Stomach (tissue), 9 donors: Measurements from ENCODE around the gene GRIN2B. TPM values are rescaled to one million over a fixed set of nuclear protein-coding genes. Genes with fewer than 3 reads are reported as not detected.

Experiments used
- DNase-seq, 2 donors: peaks; one replicate each; pipeline versions ENCODE4 v3.0.0 to v3.0.0-alpha.2; 2013 to 2019
- H3K27ac ChIP-seq, 5 donors: fragments of 200-600 bp in 4 of 5; sonication (generic) in 4 of 5; one replicate each; pipeline ENCODE4 v1.5.1; 2013 to 2019; ENCODE audit warnings: mild to moderate bottlenecking in 1 of 5, moderate library complexity in 1 of 5
- H3K27me3 ChIP-seq, 3 donors: fragments of 200-600 bp; sonication (generic); one replicate each; pipeline ENCODE4 v1.5.1; 2017 to 2019; ENCODE audit warnings: mixed run types in 1 of 3
- H3K36me3 ChIP-seq, 4 donors: fragments of 200-600 bp; sonication (generic); 1 replicate in 3 of 4; 2 replicates in 1 of 4; pipeline ENCODE4 v1.5.1; 2016 to 2019
- H3K4me1 ChIP-seq, 4 donors: fragments of 200-600 bp; sonication (generic); one replicate each; pipeline ENCODE4 v1.5.1; 2016 to 2019
- H3K4me3 ChIP-seq, 4 donors: fragments of 200-600 bp; sonication (generic) in 3 of 4; one replicate each; pipeline ENCODE4 v1.5.1; 2016 to 2019; ENCODE audit warnings: mild to moderate bottlenecking in 1 of 4
- H3K9me3 ChIP-seq, 4 donors: fragments of 200-600 bp; sonication (generic); one replicate each; pipeline ENCODE4 v1.5.1; 2016 to 2019
- EP300 ChIP-seq: sonication (generic); formaldehyde crosslinking; IDR thresholded peaks from one replicate; pipeline ENCODE4 v1.6.1; 2017; ENCODE audit warnings: antibody characterized with exemption
- POLR2A ChIP-seq, 4 donors: fragments of 450-650 bp; IDR thresholded peaks; one replicate each; pipeline ENCODE4 v1.6.1; 2016; ENCODE audit warnings: antibody characterized with exemption in 4 of 4, control low read depth in 2 of 4, mild to moderate bottlenecking in 1 of 4, moderate library complexity in 1 of 4
- POLR2AphosphoS5 ChIP-seq, 3 donors: sonication (generic); formaldehyde crosslinking; IDR thresholded peaks; one replicate each; pipeline ENCODE4 v1.6.1; 2016; ENCODE audit warnings: antibody characterized with exemption in 3 of 3
- WGBS, 5 donors: extraction: QIAGEN DNeasy Blood & Tissue Kit in 3 of 5; methylation state at CpG; one replicate each; pipeline versions ENCODE4 v1.1.5 to v1.1.7; 2013 to 2018; 5-methylcytosine and 5-hydroxymethylcytosine counted together
- intact Hi-C: fragments of 100-400 bp; cut with DNase I; formaldehyde crosslinking; loops from one replicate; pipeline ENCODE4 v1.15.1; 2023; ENCODE audit warnings: low total_unique reads
- polyA plus RNA-seq, 3 donors: library from polyadenylated mRNA; stranded (reverse); fragments of 200-250 nt; gene quantifications; one replicate each; pipeline ENCODE4 v1.2.3, GENCODE V29; 2013
- total RNA-seq, 5 donors: library from RNA; depleted of rRNA; stranded (reverse); fragments of >200 nt; gene quantifications; one replicate each; pipeline versions ENCODE4 v1.1.0 to v1.2.3, GENCODE V29; 2014 to 2016
- TF ChIP-seq, protein P1 (sequence below), 7 experiments: fragments of 450-650 bp in 4 of 7; fragments of 200-600 bp in 3 of 7; sonication (generic) in 3 of 7; IDR thresholded peaks; one replicate each; pipeline ENCODE4 v1.5.1; 2016 to 2019; ENCODE audit warnings: antibody characterized with exemption in 7 of 7, control low read depth in 2 of 7, mild to moderate bottlenecking in 1 of 7
- donor health status: healthy with polysubstance abuse.
- donor health status: Bipolar disorder and iron deficiency.
- donor health status: healthy.

GRIN2B gene
- total and polyA plus RNA-seq, 8 donors: under 0.01 to 0.55 (median 0.23) TPM; not detected in 4

DNA sequence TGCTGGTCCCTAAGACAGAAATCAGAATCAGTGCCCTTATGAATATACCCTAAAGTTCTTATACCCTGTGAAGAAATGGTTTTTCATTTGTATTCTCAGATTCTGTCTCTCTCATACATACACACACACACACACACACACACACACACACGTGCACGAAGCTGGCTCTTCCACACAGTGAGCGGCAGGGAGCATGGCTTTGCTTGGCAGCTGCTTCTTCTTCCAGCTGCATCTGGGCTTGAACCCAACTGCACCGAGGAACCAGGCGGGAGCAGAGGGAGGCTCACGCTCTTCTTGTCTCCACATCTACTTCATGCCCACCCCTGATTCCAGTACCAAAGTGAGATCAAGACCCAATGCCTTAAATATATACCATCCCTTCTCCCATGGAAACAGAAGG, 19.4 kb downstream of the GRIN2B start:
- peak in 1 of 2 donors; percentile 5 for DNase-seq
- intact Hi-C loops: no loop called here
- Histone ChIP-seq H3K36me3 (no peaks in the 10 kb centered on the region), H3K27ac (no peak overlapping the region), H3K27me3 (peaks cover 0 to 14% (median 0%) of the 10 kb centered on the region in 3 donors), H3K9me3 (no peaks in the 10 kb centered on the region), H3K4me1 (no peaks in the 10 kb centered on the region), H3K4me3 (no peak overlapping the region)
- WGBS, 5 donors: 49 to 76% (median 70%) methylated on average over 6 of the region's 6 CpGs
- no peak for TF ChIP-seq POLR2A (IDR thresholded peaks at IDR 0.05)
- no peak for TF ChIP-seq POLR2AphosphoS5 (IDR thresholded peaks at IDR 0.05)
- no peak for TF ChIP-seq EP300
- TF ChIP-seq, protein P1, sequence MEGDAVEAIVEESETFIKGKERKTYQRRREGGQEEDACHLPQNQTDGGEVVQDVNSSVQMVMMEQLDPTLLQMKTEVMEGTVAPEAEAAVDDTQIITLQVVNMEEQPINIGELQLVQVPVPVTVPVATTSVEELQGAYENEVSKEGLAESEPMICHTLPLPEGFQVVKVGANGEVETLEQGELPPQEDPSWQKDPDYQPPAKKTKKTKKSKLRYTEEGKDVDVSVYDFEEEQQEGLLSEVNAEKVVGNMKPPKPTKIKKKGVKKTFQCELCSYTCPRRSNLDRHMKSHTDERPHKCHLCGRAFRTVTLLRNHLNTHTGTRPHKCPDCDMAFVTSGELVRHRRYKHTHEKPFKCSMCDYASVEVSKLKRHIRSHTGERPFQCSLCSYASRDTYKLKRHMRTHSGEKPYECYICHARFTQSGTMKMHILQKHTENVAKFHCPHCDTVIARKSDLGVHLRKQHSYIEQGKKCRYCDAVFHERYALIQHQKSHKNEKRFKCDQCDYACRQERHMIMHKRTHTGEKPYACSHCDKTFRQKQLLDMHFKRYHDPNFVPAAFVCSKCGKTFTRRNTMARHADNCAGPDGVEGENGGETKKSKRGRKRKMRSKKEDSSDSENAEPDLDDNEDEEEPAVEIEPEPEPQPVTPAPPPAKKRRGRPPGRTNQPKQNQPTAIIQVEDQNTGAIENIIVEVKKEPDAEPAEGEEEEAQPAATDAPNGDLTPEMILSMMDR (IDR thresholded peaks at IDR 0.05): no peak

DNA sequence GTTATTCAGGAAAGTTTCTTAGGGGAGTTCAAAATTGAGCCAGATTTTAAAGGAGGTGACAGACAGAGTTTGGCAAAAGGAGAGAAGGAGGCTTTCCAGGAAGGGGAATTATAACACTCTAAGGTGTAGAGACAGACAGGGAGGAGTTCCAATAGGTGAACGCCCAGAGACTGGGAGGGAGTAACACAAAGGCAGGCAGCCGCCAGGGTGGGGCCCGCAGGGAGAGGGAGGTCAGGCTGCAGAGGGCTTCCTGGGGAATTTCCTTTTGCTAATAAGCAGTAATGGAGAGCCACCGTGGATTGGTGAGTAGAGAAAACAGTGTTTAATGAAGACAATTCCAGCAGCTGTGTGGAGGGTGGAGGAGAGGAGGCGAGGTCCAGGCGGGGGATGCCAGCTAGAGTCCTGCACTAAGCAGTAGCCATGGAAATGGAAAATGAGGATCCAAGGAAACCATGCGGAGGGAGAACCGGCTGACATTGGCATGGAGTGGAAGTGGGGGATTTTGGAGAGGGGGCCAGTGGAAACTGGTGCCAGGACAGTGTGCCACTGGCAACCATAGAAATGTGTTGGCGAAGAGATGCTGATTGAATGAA, 22.2 kb downstream of the GRIN2B start:
- Histone ChIP-seq H3K4me1 (no peaks in the 10 kb centered on the region), H3K36me3 (no peaks in the 10 kb centered on the region), H3K27ac (no peak overlapping the region), H3K27me3 (peaks cover 0 to 14% (median 0%) of the 10 kb centered on the region in 3 donors), H3K9me3 (no peaks in the 10 kb centered on the region), H3K4me3 (no peak overlapping the region)
- intact Hi-C loops: no loop called here
- WGBS, 5 donors: 49 to 66% (median 56%) methylated on average over 9 of the region's 9 CpGs
- TF ChIP-seq POLR2AphosphoS5 (IDR thresholded peaks at IDR 0.05): no peak
- TF ChIP-seq POLR2A (IDR thresholded peaks at IDR 0.05): no peak
- TF ChIP-seq EP300: no peak
- TF ChIP-seq, protein P1 (IDR thresholded peaks at IDR 0.05): no peak
- peak in 1 of 2 donors; percentile 45 for DNase-seq

DNA sequence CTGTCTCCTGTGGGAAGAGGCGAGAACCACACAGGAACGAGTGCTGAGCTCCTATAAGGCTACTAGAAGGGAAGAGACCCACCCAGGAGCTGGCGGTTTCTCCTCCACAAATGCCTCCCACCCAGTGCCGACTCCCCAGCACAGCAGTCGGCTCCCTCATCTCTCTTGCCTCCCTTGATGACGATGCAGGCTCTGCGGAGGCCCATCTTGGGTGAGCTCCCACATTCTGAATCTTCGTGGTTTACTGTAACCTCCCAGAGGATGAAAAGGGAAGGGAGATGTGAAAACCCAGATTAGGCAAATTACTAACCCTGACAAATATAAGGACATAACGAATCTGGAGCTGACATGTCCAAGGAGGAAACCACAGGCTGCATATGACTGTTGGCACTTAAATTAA, 23.8 kb downstream of the GRIN2B start:
- 81 to 90% (median 86%) methylated on average over 9 of the region's 9 CpGs for WGBS, 5 donors

DNA sequence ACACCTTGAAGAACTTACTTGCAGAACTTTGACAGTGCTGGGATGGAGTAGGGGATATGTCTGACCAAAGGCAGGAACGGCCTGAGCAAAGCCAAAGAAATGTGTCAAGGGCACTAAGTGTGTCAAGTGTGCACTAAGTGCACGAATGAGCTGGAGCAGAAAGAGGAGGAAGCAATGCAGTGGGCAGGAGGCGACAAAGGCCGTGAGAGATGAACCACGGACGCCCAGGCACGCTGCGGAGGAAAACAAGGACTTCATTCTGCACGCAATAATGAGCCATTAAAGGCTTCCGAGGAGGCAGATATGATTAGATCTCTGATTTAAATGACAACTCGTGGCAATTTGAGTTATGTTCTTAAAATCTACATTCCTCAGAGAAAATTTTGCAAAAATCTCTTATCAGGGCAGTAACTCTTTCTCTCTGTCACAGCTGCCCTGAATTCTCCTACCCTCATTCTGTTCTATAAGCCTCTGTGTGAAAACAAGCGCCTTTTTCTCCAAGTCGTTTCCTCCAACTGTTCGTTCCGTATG, 25.3 kb downstream of the GRIN2B start:
- intact Hi-C loops: no loop called here
- H3K27ac ChIP-seq: no peak overlapping the region
- WGBS, 5 donors: 77 to 89% (median 87%) methylated on average over 15 of the region's 15 CpGs
- no peaks in the 10 kb centered on the region for H3K27me3 ChIP-seq
- no peaks in the 10 kb centered on the region for H3K4me1 ChIP-seq
- H3K4me3 ChIP-seq: no peak overlapping the region
- TF ChIP-seq POLR2A (IDR thresholded peaks at IDR 0.05) (no peak), EP300 (no peak), POLR2AphosphoS5 (IDR thresholded peaks at IDR 0.05) (no peak)
- TF ChIP-seq, protein P1 (IDR thresholded peaks at IDR 0.05): no peak
- H3K36me3 ChIP-seq: no peaks in the 10 kb centered on the region
- no peak for DNase-seq
- H3K9me3 ChIP-seq: no peaks in the 10 kb centered on the region

More for the DNA sequence above, 23.8 kb downstream of the GRIN2B start:
- Histone ChIP-seq H3K36me3 (no peaks in the 10 kb centered on the region), H3K27ac (no peak overlapping the region), H3K4me3 (no peak overlapping the region), H3K9me3 (no peaks in the 10 kb centered on the region), H3K4me1 (no peaks in the 10 kb centered on the region), H3K27me3 (peaks cover 0 to 2% (median 0%) of the 10 kb centered on the region in 3 donors)
- intact Hi-C loops: no loop called here
- TF ChIP-seq EP300 (no peak), POLR2A (IDR thresholded peaks at IDR 0.05) (no peak), POLR2AphosphoS5 (IDR thresholded peaks at IDR 0.05) (no peak)
- TF ChIP-seq, protein P1 (IDR thresholded peaks at IDR 0.05): no peak
- DNase-seq: no peak
